CD8-positive, alpha-beta memory T cell (primary cell): Measurements from ENCODE around the gene SYVN1. TPM values are rescaled to one million over a fixed set of nuclear protein-coding genes. Genes with fewer than 3 reads are reported as not detected.
A peak's percentile ranks its signal among the peaks of the same experiment; 100 is the strongest.

Experiments used
- CTCF ChIA-PET: fragments of 350-600 bp; sonication (Branson Sonifier 250); formaldehyde crosslinking; loops from one replicate; lab custom pipeline; 2021; ENCODE audit warnings: antibody characterized with exemption; lab: Charles Lee
- POLR2A ChIA-PET: fragments of 350-600 bp; sonication (Branson Sonifier 250); formaldehyde crosslinking; loops from one replicate; lab custom pipeline; 2021; ENCODE audit warnings: antibody characterized with exemption; lab: Charles Lee
- DNase-seq, 5 donors: peaks; one replicate each; pipeline versions ENCODE4 v3.0.0 to v3.0.0-alpha.2; 2020 to 2022; ENCODE audit warnings: mixed read lengths in 1 of 5
- H3K27ac ChIP-seq: one replicate; pipeline ENCODE4 v1.7.0; 2013; ENCODE audit warnings: low read depth, mild to moderate bottlenecking, low read length, moderate library complexity
- H3K27me3 ChIP-seq: 2 replicates; pipeline ENCODE4 v1.7.0; 2013; ENCODE audit warnings: low read length, mild to moderate bottlenecking; ENCODE audit not compliant: insufficient read depth, poor library complexity, severe bottlenecking
- H3K36me3 ChIP-seq: 2 replicates; pipeline ENCODE4 v1.7.0; 2013; ENCODE audit warnings: mild to moderate bottlenecking, low read length, moderate library complexity; ENCODE audit not compliant: insufficient read depth
- H3K4me1 ChIP-seq: 2 replicates; pipeline ENCODE4 v1.7.0; 2013; ENCODE audit warnings: mild to moderate bottlenecking, low read length, moderate library complexity; ENCODE audit not compliant: insufficient read depth
- H3K4me3 ChIP-seq: 2 replicates; pipeline ENCODE4 v1.7.0; 2013; ENCODE audit warnings: mild to moderate bottlenecking, low read length
- H3K9me3 ChIP-seq: 2 replicates; pipeline ENCODE4 v1.7.0; 2013; ENCODE audit warnings: mild to moderate bottlenecking, low read length
- H3K27ac Mint-ChIP-seq, 8 donors: one replicate each; pipeline ENCODE4 v1.8.0; 2020 to 2021; ENCODE audit warnings: mixed read lengths in 8 of 8, mild to moderate bottlenecking in 6 of 8, inconsistent platforms in 3 of 8, moderate library complexity in 3 of 8
- H3K27me3 Mint-ChIP-seq, 2 donors: one replicate each; pipeline ENCODE4 v1.8.0; 2020 to 2021; ENCODE audit warnings: mixed read lengths in 2 of 2, mild to moderate bottlenecking in 1 of 2, moderate library complexity in 1 of 2
- H3K36me3 Mint-ChIP-seq, 3 donors: one replicate each; pipeline ENCODE4 v1.8.0; 2020 to 2021; ENCODE audit warnings: mixed read lengths in 3 of 3, inconsistent platforms in 1 of 3, mild to moderate bottlenecking in 1 of 3
- H3K4me1 Mint-ChIP-seq, 3 donors: one replicate each; pipeline ENCODE4 v1.8.0; 2020 to 2021; ENCODE audit warnings: mixed read lengths in 3 of 3, inconsistent platforms in 1 of 3, mild to moderate bottlenecking in 1 of 3
- H3K4me3 Mint-ChIP-seq, 7 donors: one replicate each; pipeline ENCODE4 v1.8.0; 2020 to 2021; ENCODE audit warnings: mixed read lengths in 7 of 7, mild to moderate bottlenecking in 6 of 7, moderate library complexity in 4 of 7, inconsistent platforms in 2 of 7
- H3K9me3 Mint-ChIP-seq, 5 donors: one replicate each; pipeline ENCODE4 v1.8.0; 2020 to 2022; ENCODE audit warnings: mixed read lengths in 5 of 5, mild to moderate bottlenecking in 3 of 5, moderate library complexity in 2 of 5, inconsistent platforms in 1 of 5
- polyA plus RNA-seq: library from polyadenylated mRNA; unstranded; fragments of 300-500 nt; fragmentation: Illumina TruSeq; gene quantifications from one replicate; pipeline ENCODE4 v1.2.3, GENCODE V29; 2021
- total RNA-seq, 2 experiments: library from RNA; stranded (reverse); gene quantifications; one replicate each; pipeline ENCODE4 v1.2.3, GENCODE V29; 2021

The SYVN1 gene
- total and polyA plus RNA-seq, 3 experiments from 2014 or later = 19.6 to 39.7 (median 35.1) TPM

DNA sequence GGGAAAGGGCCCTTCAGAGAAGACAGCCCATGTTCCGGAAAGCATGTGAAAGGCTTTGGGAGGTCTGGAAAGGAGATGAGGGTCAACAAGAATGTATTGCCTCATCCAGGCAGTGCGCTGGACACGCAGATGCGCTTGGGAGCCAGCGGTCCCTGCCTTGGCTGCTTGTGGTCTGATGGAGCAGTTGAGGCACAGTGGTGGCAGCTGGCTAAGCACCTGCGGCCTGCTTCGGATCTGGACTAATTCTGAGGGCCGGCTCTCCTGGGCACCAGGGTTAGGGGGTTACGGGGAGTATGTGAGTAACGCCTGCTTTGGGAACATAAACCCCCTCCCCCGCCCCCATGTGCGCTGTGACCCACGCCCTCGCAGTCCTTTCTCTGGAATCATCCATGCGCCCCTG lies 27.2 kb downstream of the SYVN1 start:
- Mint-ChIP-seq H3K27ac (peak overlapping the region in 2 of 8 donors; percentile 68 to 83), H3K27me3 (no peaks in the 10 kb centered on the region)
- POLR2A ChIA-PET = no interaction called here

GRCh38 chr11:65104628-65105027 lies 29.7 kb downstream of the SYVN1 start:
- ChIA-PET CTCF (interaction anchor here (2.5 kb wide), 1 partner anchor 12 kb away, joined by 5 read pairs; the partner anchor contains the start of gene ZNHIT2), POLR2A (no interaction called here)
- Mint-ChIP-seq H3K36me3 (peaks cover 0 to 71% (median 9%) of the 10 kb centered on the region in 3 donors), H3K27me3 (peaks cover 0 to 2% of the 10 kb centered on the region in 2 donors), H3K4me3 (peak overlapping the region in 1 of 7 donors; percentile 51), H3K9me3 (no peaks in the 10 kb centered on the region), H3K4me1 (peaks cover 7 to 19% (median 15%) of the 10 kb centered on the region in 3 donors), H3K27ac (peak overlapping the region in 2 of 8 donors; percentile 73 to 76)
- no peaks in the 10 kb centered on the region for H3K4me1 ChIP-seq
- peaks cover 18% of the 10 kb centered on the region for H3K36me3 ChIP-seq
- DNase-seq = no peak
- H3K27ac ChIP-seq = no peak overlapping the region
- H3K27me3 ChIP-seq = no peaks in the 10 kb centered on the region
- H3K4me3 ChIP-seq = no peak overlapping the region
- no peaks in the 10 kb centered on the region for H3K9me3 ChIP-seq

More for the DNA sequence above, 27.2 kb downstream of the SYVN1 start:
- Histone ChIP-seq H3K27me3 (no peaks in the 10 kb centered on the region), H3K27ac (no peak overlapping the region), H3K4me1 (peaks cover 17% of the 10 kb centered on the region), H3K9me3 (no peaks in the 10 kb centered on the region), H3K4me3 (no peak overlapping the region), H3K36me3 (peaks cover 21% of the 10 kb centered on the region)
- Mint-ChIP-seq H3K9me3 (no peaks in the 10 kb centered on the region), H3K36me3 (peaks cover 0 to 62% (median 9%) of the 10 kb centered on the region in 3 donors), H3K4me1 (peaks cover 23 to 37% (median 31%) of the 10 kb centered on the region in 3 donors), H3K4me3 (no peak overlapping the region)
- DNase-seq = no peak
- CTCF ChIA-PET = no interaction called here

DNA sequence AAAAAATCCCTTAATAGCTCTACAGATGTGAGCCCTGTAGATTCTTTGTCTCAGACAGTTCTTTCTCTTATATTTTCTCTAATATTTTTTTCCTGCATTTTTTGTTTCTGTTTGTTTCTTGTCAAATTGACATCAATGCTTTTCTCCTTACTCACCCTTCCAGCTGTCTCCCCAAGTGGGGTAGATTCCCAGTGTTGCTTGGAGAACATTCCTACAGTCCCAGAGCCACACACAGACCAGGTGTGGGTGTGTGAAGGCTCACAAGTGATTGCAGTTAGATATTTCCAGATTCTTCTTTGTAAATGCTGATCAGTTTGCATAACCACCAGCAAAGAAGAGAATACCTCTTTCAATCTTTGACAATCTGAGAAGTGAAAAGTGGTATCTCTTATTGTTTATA lies 30.8 kb downstream of the SYVN1 start:
- Mint-ChIP-seq H3K4me3 (peak overlapping the region in 1 of 7 donors; percentile 39), H3K4me1 (peaks cover 13 to 25% (median 18%) of the 10 kb centered on the region in 3 donors), H3K9me3 (no peaks in the 10 kb centered on the region), H3K27me3 (peaks cover 0 to 2% of the 10 kb centered on the region in 2 donors), H3K36me3 (peaks cover 0 to 66% (median 12%) of the 10 kb centered on the region in 3 donors), H3K27ac (peak overlapping the region in 3 of 8 donors; percentile 3 to 10 (median 9))
- peaks cover 2% of the 10 kb centered on the region for H3K4me1 ChIP-seq
- no peak for DNase-seq
- no peak overlapping the region for H3K4me3 ChIP-seq
- CTCF ChIA-PET = interaction anchor here (2.5 to 9.1 kb wide), 2 partner anchors 8 to 13 kb away, joined by 5 to 104 read pairs; partner anchors contain the start of genes TM7SF2 and ZNHIT2
- POLR2A ChIA-PET = interaction anchor here (0.7 kb wide), 1 partner anchor 221 kb away, joined by 4 read pairs; no protein-coding TSS in a partner anchor
- H3K36me3 ChIP-seq = peaks cover 14% of the 10 kb centered on the region
- H3K9me3 ChIP-seq = no peaks in the 10 kb centered on the region
- no peak overlapping the region for H3K27ac ChIP-seq
- H3K27me3 ChIP-seq = no peaks in the 10 kb centered on the region

DNA sequence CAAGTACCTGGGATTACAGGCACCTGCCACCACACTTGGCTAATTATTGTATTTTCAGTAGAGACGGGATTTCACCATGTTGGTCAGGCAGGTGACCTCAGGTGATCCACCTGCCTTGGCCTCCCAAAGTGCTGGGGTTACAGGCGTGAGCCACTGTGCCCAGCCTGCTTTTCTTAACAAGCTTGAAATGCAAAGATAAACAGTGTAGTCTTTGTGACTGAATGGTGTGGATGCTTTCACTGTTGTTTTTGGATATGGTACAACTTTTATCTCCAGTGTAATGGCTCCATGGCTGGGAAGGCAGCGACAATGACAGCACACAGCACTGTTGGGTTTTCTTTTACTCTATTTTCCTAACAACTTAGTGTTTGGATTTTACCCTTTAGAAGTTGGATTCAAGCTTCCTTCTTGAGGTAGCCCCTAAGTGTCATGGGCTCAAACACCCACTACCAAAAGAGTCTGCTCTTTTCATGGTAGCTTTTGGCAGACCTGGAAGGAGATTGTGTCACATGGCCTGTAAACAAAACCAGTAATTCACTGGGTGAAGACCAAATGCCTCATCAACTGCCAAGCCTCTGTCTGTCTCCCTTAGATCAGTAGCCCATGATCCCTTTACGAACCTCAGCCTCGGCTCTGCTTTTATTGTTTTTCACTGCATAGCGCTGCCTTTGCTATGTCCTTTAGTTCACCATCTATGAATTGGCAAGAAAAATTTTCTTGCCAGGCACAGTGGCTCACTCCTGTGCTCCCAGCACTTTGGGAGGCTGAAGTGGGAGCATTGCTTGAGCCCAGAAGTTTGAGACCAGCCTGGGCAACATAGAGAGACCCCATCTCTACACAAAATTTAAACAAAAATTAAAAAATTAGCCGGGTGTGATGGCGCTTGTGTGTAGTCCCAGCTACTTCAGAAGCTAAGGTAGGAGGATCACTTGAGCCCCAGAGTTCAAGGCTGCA lies 31.9 kb downstream of the SYVN1 start:
- H3K4me3 ChIP-seq = no peak overlapping the region
- H3K9me3 Mint-ChIP-seq = no peaks in the 10 kb centered on the region
- CTCF ChIA-PET = interaction anchor here (9.1 kb wide), 1 partner anchor 9 kb away, joined by 104 read pairs; the partner anchor contains the start of gene TM7SF2
- peaks cover 0 to 2% of the 10 kb centered on the region in 2 donors for H3K27me3 Mint-ChIP-seq
- DNase-seq = no peak
- H3K36me3 Mint-ChIP-seq = peaks cover 0 to 65% (median 13%) of the 10 kb centered on the region in 3 donors
- peaks cover 18 to 30% (median 19%) of the 10 kb centered on the region in 3 donors for H3K4me1 Mint-ChIP-seq
- peaks cover 11% of the 10 kb centered on the region for H3K4me1 ChIP-seq
- H3K27me3 ChIP-seq = no peaks in the 10 kb centered on the region
- peaks cover 19% of the 10 kb centered on the region for H3K36me3 ChIP-seq
- POLR2A ChIA-PET = no interaction called here
- H3K27ac ChIP-seq = no peak overlapping the region
- peak overlapping the region in 2 of 8 donors; percentile 9 to 22 for H3K27ac Mint-ChIP-seq
- peak overlapping the region in 1 of 7 donors; percentile 42 for H3K4me3 Mint-ChIP-seq
- no peaks in the 10 kb centered on the region for H3K9me3 ChIP-seq

DNA sequence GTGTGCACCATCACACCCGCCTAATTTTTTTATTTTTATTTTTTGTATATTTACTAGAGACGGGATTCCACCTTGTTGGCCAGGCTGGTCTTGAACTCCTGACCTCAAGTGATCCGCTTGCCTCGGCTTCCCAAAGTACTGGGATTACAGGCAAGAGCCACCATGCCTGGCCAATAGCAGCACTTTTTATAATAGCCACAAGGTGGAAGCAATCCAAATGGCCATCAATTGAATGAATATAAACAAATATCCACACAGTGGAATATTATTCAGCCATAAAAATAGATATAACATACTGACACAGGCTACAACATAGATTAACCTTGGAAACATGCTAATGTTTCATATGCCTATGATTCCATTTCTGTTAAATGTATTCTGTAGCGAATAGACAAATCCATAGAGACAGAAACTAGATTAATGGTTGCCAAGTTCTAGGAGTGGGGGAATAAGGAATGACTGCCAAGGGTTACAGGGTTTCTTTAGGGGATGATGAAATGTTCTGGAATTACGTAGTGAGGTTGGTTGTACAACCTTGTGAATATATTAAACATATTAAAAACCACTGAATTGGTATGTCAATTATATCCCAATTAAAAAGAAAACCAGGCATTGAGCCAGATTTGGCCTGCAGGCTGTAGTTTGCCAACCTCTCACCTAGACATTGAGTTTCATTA lies 33.5 kb downstream of the SYVN1 start:
- Histone ChIP-seq H3K27me3 (no peaks in the 10 kb centered on the region), H3K27ac (no peak overlapping the region), H3K4me1 (peaks cover 19% of the 10 kb centered on the region), H3K9me3 (no peaks in the 10 kb centered on the region), H3K36me3 (peaks cover 18% of the 10 kb centered on the region), H3K4me3 (no peak overlapping the region)
- no peaks in the 10 kb centered on the region for H3K9me3 Mint-ChIP-seq
- CTCF ChIA-PET = interaction anchor here (9.1 kb wide), 1 partner anchor 11 kb away, joined by 104 read pairs; the partner anchor contains the start of gene TM7SF2
- H3K36me3 Mint-ChIP-seq = peaks cover 0 to 57% (median 8%) of the 10 kb centered on the region in 3 donors
- peaks cover 19 to 37% (median 23%) of the 10 kb centered on the region in 3 donors for H3K4me1 Mint-ChIP-seq
- H3K27me3 Mint-ChIP-seq = peaks cover 0 to 2% of the 10 kb centered on the region in 2 donors
- POLR2A ChIA-PET = interaction anchor here (0.6 kb wide), 2 partner anchors 9 to 10 kb away, joined by 3 to 4 read pairs; no protein-coding TSS in a partner anchor
- H3K27ac Mint-ChIP-seq = no peak overlapping the region
- no peak for DNase-seq
- no peak overlapping the region for H3K4me3 Mint-ChIP-seq

GRCh38 chr11:65096926-65097325 lies 37.4 kb downstream of the SYVN1 start:
- H3K36me3 ChIP-seq = peaks cover 12% of the 10 kb centered on the region
- Mint-ChIP-seq H3K4me3 (peak overlapping the region; percentile 92 to 97 (median 94)), H3K9me3 (no peaks in the 10 kb centered on the region), H3K4me1 (peaks cover 14 to 28% (median 19%) of the 10 kb centered on the region in 3 donors), H3K36me3 (peaks cover 0 to 27% (median 4%) of the 10 kb centered on the region in 3 donors), H3K27ac (peak overlapping the region in 6 of 8 donors; percentile 58 to 98 (median 95)), H3K27me3 (peaks cover 0 to 2% of the 10 kb centered on the region in 2 donors)
- no peaks in the 10 kb centered on the region for H3K9me3 ChIP-seq
- H3K27ac ChIP-seq = peak overlapping the region; percentile 82
- H3K27me3 ChIP-seq = no peaks in the 10 kb centered on the region
- DNase-seq = no peak
- CTCF ChIA-PET = interaction anchor here (0.9 to 9.1 kb wide), 4 partner anchors 12 to 21 kb away, joined by 3 to 104 read pairs (median 6); partner anchors contain the start of genes TM7SF2 and ZNHIT2
- peak overlapping the region; percentile 93 for H3K4me3 ChIP-seq
- peaks cover 22% of the 10 kb centered on the region for H3K4me1 ChIP-seq
- POLR2A ChIA-PET = interaction anchor here (1.2 to 2.0 kb wide), 8 partner anchors 12 to 83 kb away, joined by 3 to 11 read pairs (median 6); partner anchors contain the start of genes ARL2, FAU, MRPL49 and ZNHIT2
